Measurements from ENCODE around the gene ZC3H18. TPM values are rescaled to one million over a fixed set of nuclear protein-coding genes. Genes with fewer than 3 reads are reported as not detected.

Gene ZC3H18
- total RNA-seq, 1 donor: 13.3 TPM

- no peak for TF ChIP-seq CTCF (IDR thresholded peaks at IDR 0.05; ENCODE audit: insufficient read depth, low read length)
- DNase-seq (ENCODE audit: low read depth): no peak
- H3K4me3 ChIP-seq (ENCODE audit: low read depth, low read length): no peak overlapping the region
Observed at GRCh38 chr16:88619859-88620815, 49.9 kb downstream of the ZC3H18 start.

GRCh38 chr16:88622125-88622524 is 51.9 kb downstream of the ZC3H18 start:
- TF ChIP-seq CTCF (IDR thresholded peaks at IDR 0.05; ENCODE audit: insufficient read depth, low read length): no peak
- H3K4me3 ChIP-seq (ENCODE audit: low read depth, low read length): no peak overlapping the region
- no peak for DNase-seq (ENCODE audit: low read depth)

- no peak overlapping the region for H3K4me3 ChIP-seq (ENCODE audit: low read depth, low read length)
- no peak for DNase-seq (ENCODE audit: low read depth)
- TF ChIP-seq CTCF (IDR thresholded peaks at IDR 0.05; ENCODE audit: insufficient read depth, low read length): no peak
Observed at GRCh38 chr16:88622866-88623265, 52.7 kb downstream of the ZC3H18 start.

GRCh38 chr16:88623858-88624257 is 53.7 kb downstream of the ZC3H18 start:
- DNase-seq (ENCODE audit: low read depth): no peak
- H3K4me3 ChIP-seq (ENCODE audit: low read depth, low read length): no peak overlapping the region
- TF ChIP-seq CTCF (IDR thresholded peaks at IDR 0.05; ENCODE audit: insufficient read depth, low read length): no peak

- no peak overlapping the region for H3K4me3 ChIP-seq (ENCODE audit: low read depth, low read length)
- no peak for TF ChIP-seq CTCF (IDR thresholded peaks at IDR 0.05; ENCODE audit: insufficient read depth, low read length)
- no peak for DNase-seq (ENCODE audit: low read depth)
Observed at GRCh38 chr16:88624481-88624880, 54.3 kb downstream of the ZC3H18 start.

GRCh38 chr16:88624977-88625576 is 54.9 kb downstream of the ZC3H18 start:
- DNase-seq (ENCODE audit: low read depth): no peak
- TF ChIP-seq CTCF (IDR thresholded peaks at IDR 0.05; ENCODE audit: insufficient read depth, low read length): no peak
- no peak overlapping the region for H3K4me3 ChIP-seq (ENCODE audit: low read depth, low read length)
